ENCODE data around the gene P2RY12. TPM values are rescaled to one million over a fixed set of nuclear protein-coding genes. Genes with fewer than 3 reads are reported as not detected.

Gene P2RY12
- total RNA-seq = not detected

GRCh38 chr3:151384741-151385174 lies at the start of gene P2RY12:
Gene P2RY12, minus strand, starts transcription at chr3:151384753. Its CDS starts 45,908 bp downstream, at chr3:151338845.
- ATAC-seq = no peak
- no peak within 1 kb of the TSS for H3K27ac Mint-ChIP-seq
- no peaks in the 10 kb centered on the region for H3K9me3 Mint-ChIP-seq
- no peak for DNase-seq (ENCODE audit: low spot score in 2 of 2)
- H3K36me3 Mint-ChIP-seq = no peaks in the 10 kb centered on the region

DNA sequence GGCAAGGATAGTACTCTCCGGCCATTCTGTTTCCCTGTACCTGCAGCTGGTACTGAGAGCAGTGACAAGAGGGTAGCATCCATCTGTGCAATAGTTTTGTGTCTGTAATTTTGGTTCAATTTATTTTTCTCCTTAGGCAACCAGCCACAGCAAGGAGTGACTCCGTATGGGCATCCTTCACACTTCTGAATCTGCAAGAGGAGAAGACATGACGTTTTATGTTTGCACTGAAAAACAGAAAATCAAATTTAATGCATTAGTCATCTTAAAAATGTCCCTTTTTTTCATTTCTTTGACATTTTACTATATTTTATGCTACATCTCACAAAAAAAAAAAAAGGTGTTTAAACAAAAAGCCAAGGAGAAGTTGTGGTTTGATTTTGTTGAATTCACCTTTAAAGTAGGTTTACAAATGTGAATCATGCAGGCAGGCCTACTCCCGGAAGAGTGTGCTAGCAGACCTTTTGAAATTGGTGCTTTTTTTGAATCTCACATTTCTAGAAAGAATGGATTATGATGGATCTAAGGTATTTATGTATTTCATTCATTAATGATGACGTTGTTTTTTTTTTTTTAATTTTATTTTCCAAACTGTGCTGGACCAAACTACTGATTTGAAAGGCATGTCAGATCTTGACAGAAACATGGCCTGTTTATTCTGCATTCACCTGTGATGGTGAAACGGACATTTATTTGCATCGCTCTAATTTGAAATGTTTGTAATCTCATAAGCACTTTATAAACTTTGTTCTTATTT lies 48.2 kb upstream of the P2RY12 start:
- ATAC-seq (no peak), DNase-seq (ENCODE audit: low spot score in 2 of 2) (no peak)
- Mint-ChIP-seq H3K9me3 (no peaks in the 10 kb centered on the region), H3K27ac (no peak overlapping the region), H3K36me3 (no peaks in the 10 kb centered on the region)

DNA sequence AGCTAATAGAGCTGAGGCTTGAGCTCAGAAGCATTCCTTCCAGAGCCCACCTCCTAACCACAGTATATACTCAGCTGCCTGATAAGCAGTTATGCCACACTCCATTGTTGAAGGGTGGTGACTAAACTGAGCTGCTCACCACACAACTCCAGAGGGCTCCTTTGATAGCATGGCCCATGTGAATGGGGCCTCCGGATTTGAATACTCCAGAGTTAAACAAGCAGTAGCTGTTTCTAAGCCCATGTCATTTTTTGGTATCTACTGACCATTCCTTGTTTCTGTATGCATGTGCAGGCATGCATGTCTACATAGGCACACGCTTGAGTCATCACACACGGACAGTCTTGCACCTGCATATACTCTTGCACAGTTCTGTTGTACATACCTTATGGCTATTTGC lies 47.4 kb upstream of the P2RY12 start:
- no peak for ATAC-seq
- DNase-seq (ENCODE audit: low spot score in 2 of 2) = no peak
- no peaks in the 10 kb centered on the region for H3K36me3 Mint-ChIP-seq
- no peaks in the 10 kb centered on the region for H3K9me3 Mint-ChIP-seq
- no peak overlapping the region for H3K27ac Mint-ChIP-seq

DNA sequence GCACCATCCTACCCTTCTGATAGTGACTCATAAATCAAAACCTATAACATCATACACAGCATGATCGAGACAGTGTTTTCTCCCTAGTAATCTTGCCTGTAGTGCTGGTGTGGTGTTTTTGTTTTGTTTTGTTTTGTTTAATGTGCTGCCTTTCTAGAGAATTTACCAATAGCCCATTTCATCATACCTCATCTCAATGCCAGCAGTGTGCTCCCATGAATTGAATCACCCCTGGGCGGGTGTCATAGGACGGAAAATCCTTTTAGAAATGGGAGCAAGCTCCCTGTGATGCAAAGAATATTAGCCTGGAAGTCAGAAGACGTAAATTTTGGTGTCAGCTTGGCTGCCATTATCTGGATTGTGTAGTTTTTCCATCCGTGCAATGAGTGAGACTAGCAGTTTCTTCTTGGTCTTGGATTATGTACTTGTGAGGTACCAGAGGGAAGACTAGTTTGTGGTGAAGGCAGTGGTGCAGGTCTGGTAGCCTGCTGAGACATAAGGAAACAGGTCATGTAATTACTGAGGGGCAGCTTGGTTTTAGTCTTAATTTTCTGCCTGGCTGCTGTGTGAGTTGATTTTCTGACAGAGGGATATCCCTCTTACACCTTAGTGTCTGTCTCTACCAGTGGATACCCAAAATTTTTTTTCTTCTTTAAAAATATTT lies 46.4 kb upstream of the P2RY12 start:
- H3K9me3 Mint-ChIP-seq = no peaks in the 10 kb centered on the region
- ATAC-seq (no peak), DNase-seq (ENCODE audit: low spot score in 2 of 2) (no peak)
- no peak overlapping the region for H3K27ac Mint-ChIP-seq
- H3K36me3 Mint-ChIP-seq = no peaks in the 10 kb centered on the region

DNA sequence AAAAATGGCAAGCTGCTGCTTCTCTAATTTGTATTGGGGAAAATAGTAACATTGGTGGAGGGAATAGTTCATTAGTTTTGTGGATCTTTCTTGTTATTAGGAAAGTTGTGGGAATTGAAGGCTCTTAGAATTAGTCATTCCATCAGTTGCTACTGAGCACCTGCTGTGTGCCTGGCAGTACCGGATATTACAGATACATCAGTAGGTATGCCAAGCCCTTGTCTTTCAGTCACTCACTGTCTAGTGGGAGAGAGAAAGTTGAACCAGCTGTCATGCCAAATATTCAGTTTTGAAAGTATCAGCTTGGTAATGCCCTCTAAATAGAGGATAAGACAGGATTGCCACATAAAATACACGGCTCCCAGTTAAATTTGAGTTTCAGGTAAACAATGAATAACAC lies 43.8 kb upstream of the P2RY12 start:
- Mint-ChIP-seq H3K36me3 (no peaks in the 10 kb centered on the region), H3K27ac (no peak overlapping the region), H3K9me3 (no peaks in the 10 kb centered on the region)
- DNase-seq (ENCODE audit: low spot score in 2 of 2) (no peak), ATAC-seq (no peak)

- ATAC-seq (no peak), DNase-seq (ENCODE audit: low spot score in 2 of 2) (no peak)
- Mint-ChIP-seq H3K9me3 (no peaks in the 10 kb centered on the region), H3K27ac (no peak overlapping the region), H3K36me3 (no peaks in the 10 kb centered on the region)
These were observed 41.7 kb upstream of the P2RY12 start for GRCh38 chr3:151426341-151426657.

GRCh38 chr3:151425627-151426340 lies 41.2 kb upstream of the P2RY12 start:
- Mint-ChIP-seq H3K36me3 (no peaks in the 10 kb centered on the region), H3K9me3 (no peaks in the 10 kb centered on the region), H3K27ac (no peak overlapping the region)
- DNase-seq (ENCODE audit: low spot score in 2 of 2) = no peak
- no peak for ATAC-seq

GRCh38 chr3:151423091-151423490 lies 38.5 kb upstream of the P2RY12 start:
- Mint-ChIP-seq H3K9me3 (no peaks in the 10 kb centered on the region), H3K36me3 (no peaks in the 10 kb centered on the region), H3K27ac (no peak overlapping the region)
- DNase-seq (ENCODE audit: low spot score in 2 of 2) (no peak), ATAC-seq (no peak)

- ATAC-seq (no peak), DNase-seq (ENCODE audit: low spot score in 2 of 2) (no peak)
- Mint-ChIP-seq H3K27ac (no peak overlapping the region), H3K36me3 (no peaks in the 10 kb centered on the region), H3K9me3 (no peaks in the 10 kb centered on the region)
These were observed 37.4 kb upstream of the P2RY12 start for GRCh38 chr3:151421938-151422337.

- Mint-ChIP-seq H3K36me3 (no peaks in the 10 kb centered on the region), H3K27ac (no peak overlapping the region), H3K9me3 (no peaks in the 10 kb centered on the region)
- no peak for ATAC-seq
- no peak for DNase-seq (ENCODE audit: low spot score in 2 of 2)
These were observed 35.3 kb upstream of the P2RY12 start for GRCh38 chr3:151419806-151420205.

DNA sequence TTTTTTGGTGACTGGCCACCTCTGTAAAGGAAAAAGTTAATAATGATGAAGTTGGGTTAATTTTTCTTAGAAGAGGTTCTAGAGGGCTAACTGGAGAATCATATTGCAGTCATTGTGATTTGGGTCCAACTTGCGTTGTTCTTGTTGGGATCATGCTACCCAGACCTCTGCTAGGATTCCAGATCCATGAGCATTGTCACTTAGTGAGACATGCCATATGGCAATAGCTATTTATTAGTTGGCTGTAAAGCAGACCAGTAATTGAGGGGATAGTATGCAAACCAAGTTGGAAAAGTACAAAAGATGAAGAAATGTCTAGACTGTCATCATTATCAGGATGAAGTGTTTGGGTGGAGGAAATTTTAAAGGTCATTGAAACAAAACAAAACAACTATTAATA lies 30.7 kb upstream of the P2RY12 start:
- no peak overlapping the region for H3K27ac Mint-ChIP-seq
- no peaks in the 10 kb centered on the region for H3K9me3 Mint-ChIP-seq
- DNase-seq (ENCODE audit: low spot score in 2 of 2) = no peak
- no peaks in the 10 kb centered on the region for H3K36me3 Mint-ChIP-seq
- no peak for ATAC-seq

DNA sequence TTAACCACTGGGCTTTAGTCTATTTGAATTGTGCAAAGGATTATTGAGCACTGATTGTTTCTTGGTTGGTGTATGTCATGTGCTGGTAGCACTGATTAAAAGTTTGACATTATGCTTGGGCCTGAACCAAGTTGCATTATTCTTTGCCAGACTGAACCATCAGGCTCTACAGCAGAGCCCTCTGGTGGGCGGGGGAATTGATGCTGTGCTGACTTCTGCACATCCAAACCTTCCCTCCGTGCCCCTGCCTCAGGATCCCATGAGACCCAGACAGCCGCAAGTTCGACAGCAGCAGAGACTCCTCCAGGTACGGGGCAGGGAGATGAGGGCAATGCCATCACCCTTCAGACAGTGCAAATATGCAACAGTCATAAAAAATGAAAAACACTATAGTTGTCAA lies 28.4 kb upstream of the P2RY12 start:
- Mint-ChIP-seq H3K9me3 (no peaks in the 10 kb centered on the region), H3K36me3 (no peaks in the 10 kb centered on the region), H3K27ac (no peak overlapping the region)
- DNase-seq (ENCODE audit: low spot score in 2 of 2) (no peak), ATAC-seq (no peak)

GRCh38 chr3:151410891-151411559 lies 26.5 kb upstream of the P2RY12 start:
- DNase-seq (ENCODE audit: low spot score in 2 of 2) (no peak), ATAC-seq (no peak)
- no peak overlapping the region for H3K27ac Mint-ChIP-seq
- H3K9me3 Mint-ChIP-seq = no peaks in the 10 kb centered on the region
- H3K36me3 Mint-ChIP-seq = no peaks in the 10 kb centered on the region

DNA sequence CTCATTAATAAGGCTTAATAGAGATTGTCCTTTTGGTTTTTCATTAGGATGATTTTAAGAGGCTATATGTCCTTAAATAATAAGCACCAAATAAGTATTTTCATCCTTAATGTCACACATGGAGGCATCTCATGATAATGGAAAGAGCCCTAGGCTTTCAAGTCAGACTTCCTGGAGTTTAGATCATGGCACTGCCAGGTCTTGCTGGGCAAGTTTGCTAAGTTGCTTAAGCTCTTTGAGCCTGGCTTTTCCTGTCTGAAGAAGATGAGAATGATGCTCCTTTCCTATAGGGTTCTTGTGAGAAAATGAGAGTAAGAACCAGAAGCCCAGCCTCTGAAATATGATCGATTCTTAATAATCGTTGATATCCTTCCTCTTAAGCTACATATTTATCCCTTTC lies 23.4 kb upstream of the P2RY12 start:
- no peak for ATAC-seq
- no peak for DNase-seq (ENCODE audit: low spot score in 2 of 2)
- Mint-ChIP-seq H3K27ac (no peak overlapping the region), H3K9me3 (no peaks in the 10 kb centered on the region), H3K36me3 (no peaks in the 10 kb centered on the region)

GRCh38 chr3:151404316-151404715 lies 19.8 kb upstream of the P2RY12 start:
- no peaks in the 10 kb centered on the region for H3K9me3 Mint-ChIP-seq
- no peak for DNase-seq (ENCODE audit: low spot score in 2 of 2)
- peak in 1 of 2 donors; percentile 78 for ATAC-seq
- no peak overlapping the region for H3K27ac Mint-ChIP-seq
- H3K36me3 Mint-ChIP-seq = no peaks in the 10 kb centered on the region

GRCh38 chr3:151403246-151403645 lies 18.7 kb upstream of the P2RY12 start:
- ATAC-seq = no peak
- no peaks in the 10 kb centered on the region for H3K36me3 Mint-ChIP-seq
- H3K9me3 Mint-ChIP-seq = no peaks in the 10 kb centered on the region
- no peak for DNase-seq (ENCODE audit: low spot score in 2 of 2)
- H3K27ac Mint-ChIP-seq = no peak overlapping the region

- H3K36me3 Mint-ChIP-seq = no peaks in the 10 kb centered on the region
- DNase-seq (ENCODE audit: low spot score in 2 of 2) (no peak), ATAC-seq (no peak)
- no peaks in the 10 kb centered on the region for H3K9me3 Mint-ChIP-seq
- no peak overlapping the region for H3K27ac Mint-ChIP-seq
These were observed 17.8 kb upstream of the P2RY12 start for GRCh38 chr3:151402349-151402748.

Measured in activated naive CD4-positive, alpha-beta T cell treated with anti-CD3 and anti-CD28 coated beads, Interleukin-2, amount 50 U/mL, for 72 hours (primary cell).